Aorta (tissue), 5 donors: Measurements from ENCODE around the gene KCTD2. TPM values are rescaled to one million over a fixed set of nuclear protein-coding genes. Genes with fewer than 3 reads are reported as not detected.

Experiments
- ATAC-seq: fragments of 200-7000 bp; cut with Tn5 transposase; one replicate; pipeline ENCODE4 v1.9.1; 2022; ENCODE audit warnings: moderate library complexity; ENCODE audit not compliant: low FRiP score
- DNase-seq, 2 donors: peaks; one replicate each; pipeline ENCODE4 v3.0.0-alpha.2; 2020
- H3K27ac ChIP-seq, 2 donors: one replicate each; pipeline ENCODE4 v1.5.1; 2013; ENCODE audit warnings: low read length in 2 of 2, mild to moderate bottlenecking in 2 of 2, moderate library complexity in 2 of 2, control low read depth in 1 of 2, inconsistent platforms in 1 of 2, low read depth in 1 of 2
- H3K27me3 ChIP-seq, 2 donors: one replicate each; pipeline ENCODE4 v1.6.1; 2013; ENCODE audit warnings: control low read depth in 1 of 2, low read length in 1 of 2, mild to moderate bottlenecking in 1 of 2, moderate library complexity in 1 of 2; ENCODE audit not compliant: insufficient read depth in 2 of 2, control insufficient read depth in 1 of 2
- H3K36me3 ChIP-seq, 2 donors: one replicate each; pipeline ENCODE4 v1.6.1; 2013; ENCODE audit warnings: control low read depth in 1 of 2, low read length in 1 of 2, mild to moderate bottlenecking in 1 of 2; ENCODE audit not compliant: insufficient read depth in 2 of 2, control insufficient read depth in 1 of 2
- H3K4me1 ChIP-seq, 2 donors: one replicate each; pipeline ENCODE4 v1.6.1; 2013; ENCODE audit warnings: low read length in 2 of 2, control low read depth in 1 of 2, mild to moderate bottlenecking in 1 of 2, moderate library complexity in 1 of 2; ENCODE audit not compliant: insufficient read depth in 2 of 2, control insufficient read depth in 1 of 2
- H3K4me3 ChIP-seq, 2 donors: one replicate each; pipeline ENCODE4 v1.5.1; 2013; ENCODE audit warnings: low read length in 2 of 2, control low read depth in 1 of 2, mild to moderate bottlenecking in 1 of 2
- H3K9me3 ChIP-seq: one replicate; pipeline ENCODE4 v1.6.1; 2013; ENCODE audit warnings: mild to moderate bottlenecking, low read length; ENCODE audit not compliant: control insufficient read depth
- WGBS, 2 donors: extraction: QIAGEN DNeasy Blood & Tissue Kit; methylation state at CpG; one replicate each; pipeline ENCODE4 v1.1.7; 2013; 5-methylcytosine and 5-hydroxymethylcytosine counted together
- intact Hi-C, 2 donors: fragments of 100-400 bp; cut with DNase I; formaldehyde crosslinking; loops; one replicate each; pipeline versions ENCODE4 v1.14.2 to v1.15.0; 2022
- polyA plus RNA-seq, 2 donors: library from polyadenylated mRNA; stranded (reverse); fragments of 200-250 nt; gene quantifications; one replicate each; pipeline ENCODE4 v1.2.3, GENCODE V29; 2013
- total RNA-seq, 2 donors: library from RNA; stranded (reverse); fragmentation: NEBNext Ultra II Directional; extraction: Animal tissue kit (Norgen Biotek cat#: 25700); gene quantifications; one replicate each; pipeline ENCODE4 v1.2.1, GENCODE V29; 2021
- donor health status: healthy with polysubstance abuse.
- donor health status: Bipolar disorder and iron deficiency.
- donor health status: DM: no; HTN: no; CAD: no.
- donor health status: DM: no; HTN: no; CAD: no.
- donor health status: DM: yes; HTN: yes; CAD: no.

KCTD2 gene
- total and polyA plus RNA-seq, 4 donors, result 13.9 to 26.4 (median 18.1) TPM

GRCh38 chr17:75051941-75052340, 4.9 kb downstream of the KCTD2 start:
- ATAC-seq, result no peak
- H3K27me3 ChIP-seq, result no peaks in the 10 kb centered on the region
- no peaks in the 10 kb centered on the region for H3K9me3 ChIP-seq
- DNase-seq, result no peak
- peaks cover 0 to 2% of the 10 kb centered on the region in 2 donors for H3K4me1 ChIP-seq
- no peak overlapping the region for H3K27ac ChIP-seq
- intact Hi-C loops, result loop anchor here in 1 of 2 donors (10.0 kb wide), 1 partner anchor 133 kb away; the partner anchor contains the start of gene SUMO2
- H3K4me3 ChIP-seq, result no peak overlapping the region
- peaks cover 0 to 2% of the 10 kb centered on the region in 2 donors for H3K36me3 ChIP-seq
- 46 to 62% methylated on average over 2 of the region's 2 CpGs for WGBS, 2 donors

GRCh38 chr17:75059369-75060345, 12.6 kb downstream of the KCTD2 start:
- DNase-seq (peak; percentile 40 to 61), ATAC-seq (peak; percentile 54)
- H3K27me3 ChIP-seq, result no peaks in the 10 kb centered on the region
- intact Hi-C loops, result loop anchor here in 1 of 2 donors (10.0 kb wide), 1 partner anchor 125 kb away; the partner anchor contains the start of gene SUMO2
- no peaks in the 10 kb centered on the region for H3K9me3 ChIP-seq
- H3K4me3 ChIP-seq, result no peak overlapping the region
- 68 to 72% methylated on average over 25 of the region's 25 CpGs for WGBS, 2 donors
- peaks cover 0 to 7% of the 10 kb centered on the region in 2 donors for H3K36me3 ChIP-seq
- H3K4me1 ChIP-seq, result no peaks in the 10 kb centered on the region
- H3K27ac ChIP-seq, result no peak overlapping the region

- intact Hi-C loops, result no loop called here
- 94% methylated on average over 26 of the region's 26 CpGs for WGBS, 2 donors
- Histone ChIP-seq H3K9me3 (no peaks in the 10 kb centered on the region), H3K4me1 (no peaks in the 10 kb centered on the region), H3K27ac (no peak overlapping the region), H3K27me3 (no peaks in the 10 kb centered on the region), H3K4me3 (no peak overlapping the region), H3K36me3 (peaks cover 0 to 7% of the 10 kb centered on the region in 2 donors)
- DNase-seq (peak in 1 of 2 donors; percentile 63), ATAC-seq (no peak)
Measured at GRCh38 chr17:75060434-75061054, 13.5 kb downstream of the KCTD2 start.

- H3K27me3 ChIP-seq, result no peaks in the 10 kb centered on the region
- ATAC-seq (no peak), DNase-seq (peak in 1 of 2 donors; percentile 39)
- H3K27ac ChIP-seq, result no peak overlapping the region
- intact Hi-C loops, result no loop called here
- no peaks in the 10 kb centered on the region for H3K4me1 ChIP-seq
- H3K36me3 ChIP-seq, result peaks cover 0 to 7% of the 10 kb centered on the region in 2 donors
- H3K9me3 ChIP-seq, result no peaks in the 10 kb centered on the region
- 95 to 96% methylated on average over 10 of the region's 10 CpGs for WGBS, 2 donors
- no peak overlapping the region for H3K4me3 ChIP-seq
Measured at GRCh38 chr17:75061055-75061438, 14.0 kb downstream of the KCTD2 start.

- Histone ChIP-seq H3K9me3 (no peaks in the 10 kb centered on the region), H3K36me3 (peaks cover 0 to 7% of the 10 kb centered on the region in 2 donors), H3K27ac (no peak overlapping the region), H3K4me3 (no peak overlapping the region), H3K27me3 (no peaks in the 10 kb centered on the region), H3K4me1 (no peaks in the 10 kb centered on the region)
- ATAC-seq (no peak), DNase-seq (peak in 1 of 2 donors; percentile 52)
- WGBS, 2 donors, result 86 to 89% methylated on average over 8 of the region's 8 CpGs
- intact Hi-C loops, result no loop called here
Measured at GRCh38 chr17:75061618-75062017, 14.6 kb downstream of the KCTD2 start.

- Histone ChIP-seq H3K4me1 (no peaks in the 10 kb centered on the region), H3K27ac (no peak overlapping the region), H3K36me3 (peaks cover 0 to 7% of the 10 kb centered on the region in 2 donors), H3K27me3 (no peaks in the 10 kb centered on the region), H3K4me3 (no peak overlapping the region), H3K9me3 (no peaks in the 10 kb centered on the region)
- DNase-seq, result peak in 1 of 2 donors; percentile 61
- intact Hi-C loops, result no loop called here
- no peak for ATAC-seq
- 86% methylated on average over 13 of the region's 13 CpGs for WGBS, 2 donors
Measured at GRCh38 chr17:75063201-75063600, 16.2 kb downstream of the KCTD2 start.

GRCh38 chr17:75063626-75064025, 16.6 kb downstream of the KCTD2 start:
- peaks cover 0 to 7% of the 10 kb centered on the region in 2 donors for H3K36me3 ChIP-seq

GRCh38 chr17:75064040-75064439, 17.0 kb downstream of the KCTD2 start:
- DNase-seq, result peak in 1 of 2 donors; percentile 41
- peaks cover 0 to 7% of the 10 kb centered on the region in 2 donors for H3K36me3 ChIP-seq
- H3K4me1 ChIP-seq, result no peaks in the 10 kb centered on the region
- H3K27me3 ChIP-seq, result no peaks in the 10 kb centered on the region
- intact Hi-C loops, result no loop called here
- no peak overlapping the region for H3K27ac ChIP-seq
- H3K9me3 ChIP-seq, result no peaks in the 10 kb centered on the region
- WGBS, 2 donors, result 92 to 93% methylated on average over 11 of the region's 11 CpGs
- ATAC-seq, result no peak
- no peak overlapping the region for H3K4me3 ChIP-seq

More at GRCh38 chr17:75063626-75064025, 16.6 kb downstream of the KCTD2 start:
- no peaks in the 10 kb centered on the region for H3K27me3 ChIP-seq
- WGBS, 2 donors, result 75 to 92% methylated on average over 3 of the region's 3 CpGs
- no peak overlapping the region for H3K4me3 ChIP-seq
- ATAC-seq (no peak), DNase-seq (peak in 1 of 2 donors; percentile 19)
- H3K27ac ChIP-seq, result no peak overlapping the region
- no peaks in the 10 kb centered on the region for H3K9me3 ChIP-seq
- intact Hi-C loops, result no loop called here
- H3K4me1 ChIP-seq, result no peaks in the 10 kb centered on the region
